ENCODE results near the gene LGALS3BP.

LGALS3BP gene

GRCh38 chr17:79020631-79021301 is 41.0 kb upstream of the LGALS3BP start:
- peaks cover 4% of the 10 kb centered on the region; the same call in 1 of the 2 replicates for H3K9me3 ChIP-seq (ENCODE audit: low read length)
- no peaks in the 10 kb centered on the region for H3K9me2 ChIP-seq (ENCODE audit: low read depth, low read length)
- H2AFZ ChIP-seq (ENCODE audit: low read length): no peak overlapping the region
- H3K9ac ChIP-seq (ENCODE audit: low read length): no peak overlapping the region
- no peak for TF ChIP-seq CTCF (IDR thresholded peaks at IDR 0.05; ENCODE audit: low read length)
- no peak for TF ChIP-seq EZH2 (IDR thresholded peaks at IDR 0.05; ENCODE audit: borderline replicate concordance, low read length)
- no peaks in the 10 kb centered on the region for H4K20me1 ChIP-seq (ENCODE audit: insufficient read depth, low read length)
- H3K4me2 ChIP-seq (ENCODE audit: low read length): no peak overlapping the region
- no peak overlapping the region for H3K27ac ChIP-seq (ENCODE audit: low read depth, low read length, poor library complexity, severe bottlenecking)
- no peak overlapping the region for H3K4me3 ChIP-seq (ENCODE audit: low read depth, low read length, poor library complexity, severe bottlenecking)
- no peaks in the 10 kb centered on the region for H3K79me2 ChIP-seq (ENCODE audit: insufficient read depth, low read length)
- H3F3A ChIP-seq (ENCODE audit: insufficient read depth, low read length): no peaks in the 10 kb centered on the region
- no peaks in the 10 kb centered on the region for H3K4me1 ChIP-seq (ENCODE audit: insufficient read depth, low read length, severe bottlenecking)
- peaks cover 8% of the 10 kb centered on the region; the same call in 1 of the 2 replicates for H3K27me3 ChIP-seq (ENCODE audit: insufficient read depth, low read length)
- H3K36me3 ChIP-seq (ENCODE audit: insufficient read depth, low read length): no peaks in the 10 kb centered on the region

- no peaks in the 10 kb centered on the region for H3K9me2 ChIP-seq (ENCODE audit: low read depth, low read length)
- no peak overlapping the region for H3K4me3 ChIP-seq (ENCODE audit: low read depth, low read length, poor library complexity, severe bottlenecking)
- H2AFZ ChIP-seq (ENCODE audit: low read length): no peak overlapping the region
- no peaks in the 10 kb centered on the region for H4K20me1 ChIP-seq (ENCODE audit: insufficient read depth, low read length)
- no peak overlapping the region for H3K27ac ChIP-seq (ENCODE audit: low read depth, low read length, poor library complexity, severe bottlenecking)
- no peak overlapping the region for H3K4me2 ChIP-seq (ENCODE audit: low read length)
- H3K27me3 ChIP-seq (ENCODE audit: insufficient read depth, low read length): peaks cover 4% of the 10 kb centered on the region; the same call in 1 of the 2 replicates
- no peaks in the 10 kb centered on the region for H3K36me3 ChIP-seq (ENCODE audit: insufficient read depth, low read length)
- peaks cover 9% of the 10 kb centered on the region; the same call in 1 of the 2 replicates for H3K9me3 ChIP-seq (ENCODE audit: low read length)
- H3F3A ChIP-seq (ENCODE audit: insufficient read depth, low read length): no peaks in the 10 kb centered on the region
- no peak overlapping the region for H3K9ac ChIP-seq (ENCODE audit: low read length)
- no peaks in the 10 kb centered on the region for H3K4me1 ChIP-seq (ENCODE audit: insufficient read depth, low read length, severe bottlenecking)
- TF ChIP-seq CTCF (IDR thresholded peaks at IDR 0.05; ENCODE audit: low read length) (peak; percentile 63), EZH2 (IDR thresholded peaks at IDR 0.05; ENCODE audit: borderline replicate concordance, low read length) (no peak)
- no peaks in the 10 kb centered on the region for H3K79me2 ChIP-seq (ENCODE audit: insufficient read depth, low read length)
Observed at GRCh38 chr17:79019632-79020584, 40.2 kb upstream of the LGALS3BP start.

GRCh38 chr17:79019261-79019631 is 39.5 kb upstream of the LGALS3BP start:
- no peak for TF ChIP-seq EZH2 (IDR thresholded peaks at IDR 0.05; ENCODE audit: borderline replicate concordance, low read length)
- no peak for TF ChIP-seq CTCF (IDR thresholded peaks at IDR 0.05; ENCODE audit: low read length)
- Histone ChIP-seq H4K20me1 (ENCODE audit: insufficient read depth, low read length) (no peaks in the 10 kb centered on the region), H3K27me3 (ENCODE audit: insufficient read depth, low read length) (peaks cover 4% of the 10 kb centered on the region; the same call in 1 of the 2 replicates), H3K4me2 (ENCODE audit: low read length) (no peak overlapping the region), H3K9ac (ENCODE audit: low read length) (no peak overlapping the region), H3F3A (ENCODE audit: insufficient read depth, low read length) (no peaks in the 10 kb centered on the region), H3K4me3 (ENCODE audit: low read depth, low read length, poor library complexity, severe bottlenecking) (no peak overlapping the region), H3K79me2 (ENCODE audit: insufficient read depth, low read length) (no peaks in the 10 kb centered on the region), H3K9me2 (ENCODE audit: low read depth, low read length) (no peaks in the 10 kb centered on the region), H3K9me3 (ENCODE audit: low read length) (peaks cover 10% of the 10 kb centered on the region; the same call in 1 of the 2 replicates), H3K4me1 (ENCODE audit: insufficient read depth, low read length, severe bottlenecking) (no peaks in the 10 kb centered on the region), H2AFZ (ENCODE audit: low read length) (no peak overlapping the region), H3K27ac (ENCODE audit: low read depth, low read length, poor library complexity, severe bottlenecking) (no peak overlapping the region), H3K36me3 (ENCODE audit: insufficient read depth, low read length) (no peaks in the 10 kb centered on the region)

Measured in OCI-LY1 (cell line).